ENCODE data around the gene TNFRSF1B.

TNFRSF1B gene

DNA sequence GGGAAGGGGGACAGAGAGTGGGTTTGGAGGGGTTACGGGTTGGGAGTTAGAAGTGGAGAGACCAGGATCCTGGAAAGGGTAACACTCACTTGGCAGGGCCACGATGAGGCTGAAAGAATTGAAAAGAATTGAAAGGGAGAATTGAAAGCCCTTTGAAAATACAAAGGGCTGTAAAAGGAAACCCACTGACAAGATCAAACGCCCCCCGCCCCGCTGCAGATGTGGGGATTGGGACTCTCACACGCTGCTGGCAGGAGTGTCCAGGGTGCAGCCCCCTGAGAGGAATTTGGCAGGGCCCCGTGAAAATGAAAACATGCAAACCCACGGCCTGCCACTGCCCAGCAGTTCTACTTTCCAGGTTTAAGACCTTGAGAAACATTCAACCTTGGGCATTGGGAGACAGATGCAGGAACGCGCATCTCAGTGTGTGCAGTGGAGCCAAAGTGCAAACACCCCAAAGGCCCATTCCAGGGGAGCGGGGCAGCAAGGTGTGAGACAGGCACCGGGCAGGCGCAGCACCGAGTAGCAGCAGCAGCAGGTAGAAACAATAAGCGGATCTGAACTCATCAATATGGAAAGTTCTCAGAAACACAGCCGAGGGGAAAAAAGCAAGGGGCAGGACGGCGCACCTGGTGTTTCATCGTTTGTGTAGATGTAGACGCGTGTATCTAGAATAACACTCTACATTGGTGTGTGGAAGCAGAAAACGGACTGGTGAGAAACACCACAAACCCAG, 8.3 kb upstream of the TNFRSF1B start:
- no peak for DNase-seq

DNA sequence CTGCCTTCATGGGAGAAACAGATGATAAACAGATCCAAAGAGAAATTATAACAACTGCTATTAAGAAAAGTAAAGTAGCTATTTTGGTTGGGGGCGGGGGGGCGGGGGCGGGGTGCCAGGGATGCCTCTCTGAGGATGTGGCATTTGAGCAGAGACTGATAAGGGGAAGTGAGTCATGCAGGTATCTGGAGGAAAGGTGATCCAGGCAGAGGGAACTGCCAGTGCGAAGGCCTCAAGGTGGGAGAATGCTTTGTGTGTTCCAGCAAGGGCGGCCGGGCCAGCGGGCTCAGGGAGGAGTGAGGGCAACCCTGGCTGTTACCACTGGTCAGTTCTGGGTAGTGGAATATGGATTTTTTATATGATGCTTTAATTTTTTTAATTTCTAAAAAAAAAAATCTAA, 7.0 kb upstream of the TNFRSF1B start:
- no peak for DNase-seq

DNA sequence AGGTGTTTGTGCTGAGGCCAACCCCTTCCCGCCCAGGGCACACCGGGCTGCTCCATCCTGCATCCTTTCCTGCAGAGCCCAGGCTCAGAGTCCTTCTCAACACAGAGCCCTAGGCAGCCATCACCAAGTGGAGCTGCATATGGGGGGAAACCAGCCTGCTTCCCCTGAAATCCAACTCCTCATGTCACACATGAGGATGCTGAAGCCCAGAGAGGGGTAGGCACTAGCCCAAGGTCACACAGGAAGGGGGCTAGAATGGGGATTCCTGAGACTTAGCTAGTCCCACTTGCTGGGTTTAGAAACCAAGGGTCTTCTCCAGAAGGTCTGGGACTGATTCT, 5.5 kb upstream of the TNFRSF1B start:
- no peak for DNase-seq

- no peak for DNase-seq
Observed at GRCh38 chr1:12161662-12162458, 4.9 kb upstream of the TNFRSF1B start.

DNA sequence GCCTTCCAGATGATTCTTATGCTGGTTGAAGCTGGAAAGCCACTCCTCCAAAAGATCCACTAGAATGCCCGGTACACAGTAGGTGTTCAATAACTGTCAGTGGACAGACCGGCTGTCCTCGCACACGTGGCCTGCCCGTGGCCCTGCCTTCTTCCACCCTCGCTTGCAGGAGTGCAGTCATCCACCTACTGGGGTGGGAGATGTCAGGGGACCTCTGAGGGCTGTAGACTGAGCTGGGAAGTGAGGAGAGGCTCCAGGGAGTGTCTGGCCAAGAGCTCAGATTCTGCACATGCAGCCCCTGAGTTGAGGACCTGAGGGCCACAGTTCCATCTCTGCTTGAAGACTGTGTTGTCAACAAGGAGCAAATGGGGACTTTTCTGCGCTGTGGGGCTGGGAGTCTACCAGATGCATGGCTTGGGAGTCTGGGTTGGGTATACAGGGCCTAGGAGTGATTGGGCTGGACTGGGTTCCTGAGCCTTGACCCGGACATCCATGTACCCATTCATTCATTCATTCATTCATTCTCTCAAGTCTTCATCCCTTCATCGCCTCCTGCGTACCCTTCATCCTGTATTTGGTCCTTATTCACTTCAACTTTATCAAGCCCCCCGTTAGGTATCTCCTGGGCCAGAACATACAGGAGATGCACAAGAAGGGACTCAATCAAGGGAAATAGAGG, 4.2 kb upstream of the TNFRSF1B start:
- DNase-seq, result no peak

DNA sequence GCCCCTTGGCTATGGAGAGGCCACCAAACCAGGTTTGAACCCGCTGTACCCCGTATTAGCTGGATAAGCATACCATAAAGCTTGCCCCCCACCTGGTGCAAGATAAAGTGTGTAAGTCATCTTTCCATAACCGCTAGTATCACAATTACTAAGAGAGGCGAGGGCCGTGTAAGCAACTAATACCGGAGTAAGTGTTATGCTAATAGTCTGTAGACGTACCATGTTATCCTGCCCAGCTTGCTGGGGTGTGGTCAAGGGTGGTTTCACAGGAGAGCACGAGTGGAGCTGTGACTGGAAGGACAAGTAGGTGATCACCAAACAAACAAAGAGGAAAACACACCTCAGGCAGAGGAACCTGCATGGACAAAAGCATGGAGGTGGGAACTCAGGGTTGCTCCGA, 3.6 kb upstream of the TNFRSF1B start:
- DNase-seq, result no peak

- no peak for DNase-seq
Observed at GRCh38 chr1:12164210-12164609, 2.6 kb upstream of the TNFRSF1B start.

- no peak for DNase-seq
Observed at GRCh38 chr1:12165342-12165741, 1.4 kb upstream of the TNFRSF1B start.

DNA sequence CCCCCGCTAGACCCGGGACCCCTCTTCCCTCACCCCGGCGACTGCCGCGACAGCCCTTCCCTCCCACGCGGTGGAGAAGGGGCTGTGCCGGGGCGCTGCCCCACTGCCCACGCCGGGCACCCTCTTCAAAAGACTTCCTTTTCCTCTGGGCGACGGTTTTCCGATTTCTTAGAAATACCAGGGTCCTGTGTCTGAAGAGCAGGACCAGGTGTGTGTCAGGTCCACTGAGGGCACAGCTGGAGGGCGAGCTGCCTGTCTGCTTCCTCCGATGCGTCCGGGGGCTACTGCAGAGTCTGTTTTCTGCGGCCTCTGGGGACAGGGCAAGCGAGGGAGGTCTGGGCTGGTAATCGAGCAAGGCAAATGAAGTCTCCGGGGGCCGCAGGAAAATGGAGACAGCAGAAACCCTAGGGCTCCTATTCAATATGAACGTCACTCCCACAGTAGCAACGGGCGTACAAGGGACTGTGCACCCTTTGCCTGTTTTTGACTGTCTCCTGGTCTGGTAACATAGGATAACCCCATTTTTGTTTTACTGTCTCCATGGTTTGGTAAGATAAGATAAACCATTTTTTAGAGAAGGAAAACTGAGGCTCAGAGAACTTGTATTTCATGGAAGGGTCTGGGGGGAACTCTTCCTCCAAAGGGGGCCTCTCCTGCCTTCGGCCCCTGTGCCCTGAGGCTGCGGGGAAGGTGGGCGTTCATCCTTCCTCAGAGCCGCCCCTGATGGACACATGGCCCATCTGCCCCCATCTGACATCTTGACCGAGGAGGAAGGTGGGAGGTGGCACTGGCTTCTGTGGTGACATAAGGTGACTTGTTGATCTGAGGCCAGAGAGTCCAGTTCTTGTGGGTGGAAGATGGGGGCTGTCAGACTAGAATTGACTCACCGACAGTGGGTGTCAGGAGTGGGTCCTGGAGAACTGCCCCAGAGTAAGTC, 970 bp downstream of the TNFRSF1B start:
- DNase-seq, result no peak

DNA sequence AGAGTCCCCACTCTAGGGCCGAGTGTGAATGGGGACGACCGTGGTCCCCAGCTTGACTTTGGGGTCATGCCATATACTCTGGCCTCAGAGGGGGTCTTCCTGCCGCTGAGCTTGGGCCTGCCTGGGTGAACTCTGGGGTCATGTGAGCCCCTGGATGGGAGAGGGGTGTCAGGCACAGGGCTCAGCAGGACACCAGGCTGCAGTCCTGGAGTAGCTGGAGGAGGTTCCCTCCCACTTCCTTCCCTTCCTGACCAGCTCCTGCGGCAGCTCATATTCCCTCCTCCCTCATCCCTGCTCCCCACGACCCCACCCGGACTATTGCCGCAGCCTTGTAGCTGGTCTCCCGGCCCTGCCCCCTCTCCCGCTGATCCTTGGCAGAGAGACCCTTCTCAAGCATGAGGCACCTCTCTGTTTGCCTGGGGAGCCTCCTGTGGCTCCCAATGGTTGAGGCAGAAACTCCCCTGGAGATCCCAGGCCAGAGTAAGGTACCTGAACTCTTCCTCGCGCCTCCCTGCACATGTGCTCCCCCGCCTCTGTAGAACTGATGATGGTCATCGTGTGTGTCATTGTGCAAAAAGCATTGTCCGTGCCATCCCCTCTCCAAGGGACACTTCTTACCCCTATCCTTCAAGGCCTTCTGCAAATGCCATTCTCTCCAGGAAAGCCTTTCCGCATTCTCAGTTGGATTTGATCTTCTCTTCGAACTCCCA, 1.8 kb downstream of the TNFRSF1B start:
- DNase-seq, result no peak

GRCh38 chr1:12169442-12170135, 2.8 kb downstream of the TNFRSF1B start:
- DNase-seq, result no peak

GRCh38 chr1:12170263-12170671, 3.5 kb downstream of the TNFRSF1B start:
- DNase-seq, result no peak

- no peak for DNase-seq
Observed at GRCh38 chr1:12171206-12172041, 4.6 kb downstream of the TNFRSF1B start.

DNA sequence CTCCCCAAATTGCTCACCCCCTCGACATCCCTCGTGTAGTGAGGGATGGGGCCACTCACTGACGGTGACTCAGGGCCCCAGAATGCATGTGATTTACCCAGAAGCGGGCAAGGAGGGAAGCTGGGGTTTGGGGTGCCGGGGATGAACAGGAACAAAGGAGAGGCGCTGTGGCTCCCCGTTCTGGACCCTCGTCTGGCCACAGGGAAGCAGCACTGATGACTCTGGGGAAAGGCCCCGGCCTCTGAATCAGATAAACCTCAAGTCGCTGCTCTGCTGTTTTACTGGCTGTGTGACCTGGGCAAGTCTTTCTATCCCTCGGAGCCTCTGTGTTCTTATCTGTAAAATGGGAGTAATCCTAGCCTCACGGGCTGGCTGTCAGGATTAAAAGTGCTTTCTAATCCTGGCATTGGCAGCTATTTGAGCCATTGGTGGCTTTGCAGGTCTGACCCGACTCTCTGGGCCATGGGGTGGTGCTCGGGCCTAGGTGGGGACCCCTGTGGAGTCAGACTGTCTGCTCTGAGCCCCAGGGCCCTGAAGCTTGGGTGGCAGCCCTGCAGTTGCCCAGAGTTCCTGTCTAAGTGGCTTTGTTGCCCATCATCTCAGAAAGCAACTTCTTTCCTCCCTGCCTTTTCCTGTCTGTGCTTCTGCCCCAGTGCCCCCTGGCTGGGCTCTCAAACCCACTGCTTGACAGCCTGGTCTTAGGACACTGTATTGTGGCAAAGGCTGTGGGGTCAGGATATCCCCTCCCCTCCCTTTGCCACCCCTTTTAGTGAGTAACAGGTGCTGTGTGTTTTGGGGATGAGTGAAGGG, 5.5 kb downstream of the TNFRSF1B start:
- DNase-seq, result no peak

DNA sequence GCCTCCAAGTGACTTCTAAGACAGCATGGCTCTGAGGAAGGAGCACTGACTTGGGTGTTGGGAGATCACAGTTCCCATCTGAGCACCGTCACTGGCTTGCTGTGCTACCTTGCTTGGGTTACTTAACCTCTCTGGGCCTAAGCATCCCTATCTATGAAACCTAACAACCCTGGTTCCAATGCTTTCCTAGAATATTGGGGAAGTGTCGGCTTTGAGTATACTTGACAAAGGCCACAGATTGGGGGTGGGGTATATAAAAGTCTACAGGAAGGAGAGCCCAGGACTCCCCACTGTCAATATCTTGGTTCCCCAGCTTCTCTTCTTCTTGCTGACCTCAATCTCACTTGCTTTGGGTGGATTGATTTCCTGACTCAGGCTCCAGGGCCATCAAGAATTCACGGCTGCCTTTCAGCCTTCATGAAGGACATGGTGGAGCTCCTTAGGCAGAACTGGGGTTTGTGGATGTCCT, 6.3 kb downstream of the TNFRSF1B start:
- DNase-seq, result no peak

DNA sequence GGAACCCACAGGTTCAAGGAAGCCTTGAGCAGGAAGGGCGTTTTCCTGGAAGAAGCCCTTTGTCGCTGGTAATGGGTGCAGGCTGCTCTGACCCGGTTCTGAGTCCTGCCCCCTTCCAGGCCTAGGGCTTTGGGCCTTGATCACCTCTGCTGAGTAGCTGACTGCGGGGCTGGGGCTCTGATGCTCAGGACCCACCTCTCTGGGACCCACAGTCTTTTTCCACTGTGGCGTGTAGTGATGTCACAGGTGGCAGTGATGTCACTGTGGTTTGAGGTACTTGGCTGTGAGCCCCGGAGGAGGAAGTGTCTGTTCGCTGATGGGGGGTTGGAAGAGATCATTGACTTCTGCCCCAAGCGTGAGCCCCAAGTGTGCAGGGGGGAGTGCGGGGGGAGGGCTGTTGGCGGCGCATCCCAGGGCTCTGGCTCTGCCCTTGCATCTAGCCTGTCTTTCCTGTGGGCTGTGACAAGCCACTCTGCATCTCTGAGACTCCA, 6.9 kb downstream of the TNFRSF1B start:
- DNase-seq, result no peak

GRCh38 chr1:12174924-12175810, 8.4 kb downstream of the TNFRSF1B start:
- DNase-seq, result no peak
